ENCODE measurements around the gene SLC4A8.

Gene SLC4A8

DNA sequence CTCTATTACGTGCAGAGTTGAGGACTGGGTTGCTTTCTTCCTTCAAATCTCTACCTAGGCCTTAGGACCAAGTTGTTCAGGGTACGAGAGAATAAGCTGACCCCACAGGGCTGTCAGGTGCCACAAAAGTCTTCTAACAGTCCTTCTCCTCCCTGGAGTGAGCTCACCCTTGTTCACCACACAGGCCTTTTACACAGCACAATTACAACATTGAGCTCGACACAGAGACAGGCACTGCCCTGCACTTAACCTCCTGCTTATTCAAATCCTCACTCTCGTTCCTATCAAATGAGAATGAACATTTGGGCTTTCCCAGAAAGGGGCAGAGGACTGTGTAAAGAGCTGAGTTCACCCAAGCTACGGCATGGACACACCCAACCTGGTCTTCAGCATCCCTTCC is 35.8 kb upstream of the SLC4A8 start:
- H3K36me3 ChIP-seq = no peaks in the 10 kb centered on the region
- no peak overlapping the region for H3K27ac ChIP-seq
- no peak for DNase-seq
- H3K4me3 ChIP-seq (ENCODE audit: low read depth, low read length) = no peak overlapping the region
- H3K27me3 ChIP-seq (ENCODE audit: insufficient read depth, low read depth, severe bottlenecking) = peaks cover 2% of the 10 kb centered on the region
- TF ChIP-seq, protein P1, sequence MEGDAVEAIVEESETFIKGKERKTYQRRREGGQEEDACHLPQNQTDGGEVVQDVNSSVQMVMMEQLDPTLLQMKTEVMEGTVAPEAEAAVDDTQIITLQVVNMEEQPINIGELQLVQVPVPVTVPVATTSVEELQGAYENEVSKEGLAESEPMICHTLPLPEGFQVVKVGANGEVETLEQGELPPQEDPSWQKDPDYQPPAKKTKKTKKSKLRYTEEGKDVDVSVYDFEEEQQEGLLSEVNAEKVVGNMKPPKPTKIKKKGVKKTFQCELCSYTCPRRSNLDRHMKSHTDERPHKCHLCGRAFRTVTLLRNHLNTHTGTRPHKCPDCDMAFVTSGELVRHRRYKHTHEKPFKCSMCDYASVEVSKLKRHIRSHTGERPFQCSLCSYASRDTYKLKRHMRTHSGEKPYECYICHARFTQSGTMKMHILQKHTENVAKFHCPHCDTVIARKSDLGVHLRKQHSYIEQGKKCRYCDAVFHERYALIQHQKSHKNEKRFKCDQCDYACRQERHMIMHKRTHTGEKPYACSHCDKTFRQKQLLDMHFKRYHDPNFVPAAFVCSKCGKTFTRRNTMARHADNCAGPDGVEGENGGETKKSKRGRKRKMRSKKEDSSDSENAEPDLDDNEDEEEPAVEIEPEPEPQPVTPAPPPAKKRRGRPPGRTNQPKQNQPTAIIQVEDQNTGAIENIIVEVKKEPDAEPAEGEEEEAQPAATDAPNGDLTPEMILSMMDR (IDR thresholded peaks at IDR 0.05; ENCODE audit: low read depth, low read length) = no peak
- H3K9me3 ChIP-seq (ENCODE audit: severe bottlenecking) = no peaks in the 10 kb centered on the region

DNA sequence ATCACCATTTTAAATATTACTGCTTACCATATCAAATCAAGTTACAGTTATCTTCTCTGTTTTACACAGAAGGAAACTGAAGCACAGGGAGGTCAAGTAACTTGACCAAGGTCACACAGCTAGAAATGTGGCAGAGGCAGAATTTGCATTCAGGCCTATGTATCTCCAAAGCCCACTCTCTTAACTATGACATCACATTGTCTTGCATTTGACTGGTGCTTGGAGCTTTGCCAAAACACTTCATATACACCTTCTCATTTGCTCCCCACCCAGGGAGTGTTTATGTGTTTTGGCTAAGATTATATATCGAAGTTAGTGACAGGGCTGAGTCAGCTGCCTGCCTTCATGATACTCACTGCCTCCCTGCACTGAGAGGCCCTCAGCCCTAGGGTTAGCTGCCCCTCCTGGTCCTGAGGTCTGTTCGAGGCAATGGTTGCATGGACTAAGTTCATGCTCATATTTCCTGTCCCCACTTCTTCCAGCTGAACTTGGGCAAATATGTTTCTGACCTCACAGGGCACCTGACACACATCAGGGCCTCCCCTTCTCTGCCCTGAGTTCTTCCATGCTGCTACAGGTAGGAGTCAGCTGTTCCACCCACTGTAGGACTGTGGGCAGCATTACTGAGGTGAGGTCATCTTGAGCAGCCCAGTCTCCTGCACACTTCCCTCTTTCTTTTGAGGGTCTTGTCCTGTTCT is 35.2 kb upstream of the SLC4A8 start:
- TF ChIP-seq, protein P1 (IDR thresholded peaks at IDR 0.05; ENCODE audit: low read depth, low read length) = no peak
- Histone ChIP-seq H3K36me3 (no peaks in the 10 kb centered on the region), H3K27me3 (ENCODE audit: insufficient read depth, low read depth, severe bottlenecking) (peaks cover 2% of the 10 kb centered on the region), H3K27ac (no peak overlapping the region), H3K4me3 (ENCODE audit: low read depth, low read length) (no peak overlapping the region), H3K9me3 (ENCODE audit: severe bottlenecking) (no peaks in the 10 kb centered on the region)
- DNase-seq = no peak

DNA sequence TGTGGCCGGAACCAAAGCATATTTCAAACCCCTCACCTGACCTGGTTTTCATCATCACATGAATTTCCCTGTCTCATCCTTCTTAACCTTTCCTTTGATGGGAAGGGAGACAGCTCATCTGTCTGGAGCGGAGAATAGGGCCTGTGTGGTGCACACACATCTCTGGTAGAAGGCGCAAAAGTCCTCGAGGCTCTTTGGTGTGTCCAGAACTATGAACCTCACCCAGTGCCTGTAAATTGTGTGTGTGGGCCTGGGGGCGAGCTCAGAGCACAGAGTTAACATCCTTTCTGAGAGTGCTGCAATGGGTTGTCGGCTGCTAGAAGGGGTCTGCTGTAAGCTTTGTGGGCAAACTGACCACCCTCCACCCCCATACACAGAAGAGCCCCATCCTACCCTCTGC is 34.2 kb upstream of the SLC4A8 start:
- DNase-seq = no peak
- Histone ChIP-seq H3K27me3 (ENCODE audit: insufficient read depth, low read depth, severe bottlenecking) (peaks cover 2% of the 10 kb centered on the region), H3K36me3 (no peaks in the 10 kb centered on the region), H3K9me3 (ENCODE audit: severe bottlenecking) (no peaks in the 10 kb centered on the region), H3K27ac (no peak overlapping the region), H3K4me3 (ENCODE audit: low read depth, low read length) (no peak overlapping the region)
- TF ChIP-seq, protein P1 (IDR thresholded peaks at IDR 0.05; ENCODE audit: low read depth, low read length) = no peak

DNA sequence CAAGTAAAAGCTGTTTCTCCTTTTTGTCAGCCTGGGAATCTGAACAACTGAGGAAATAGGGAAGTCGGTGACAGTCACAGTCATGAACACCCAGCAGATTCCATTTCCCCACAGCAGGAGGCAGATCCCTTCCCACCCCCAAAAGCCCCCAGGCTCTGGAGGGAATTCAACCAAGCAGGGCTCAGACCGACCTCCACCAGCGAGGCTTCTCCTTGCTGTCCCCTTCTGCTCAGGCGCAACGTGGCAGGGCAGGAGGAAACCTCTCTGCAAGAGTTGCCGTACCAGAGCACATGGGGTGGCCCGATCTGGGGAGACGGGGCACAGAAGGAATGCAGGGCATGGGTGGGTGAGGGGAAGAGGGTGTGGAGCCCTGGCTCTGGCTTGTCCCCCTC is 33.7 kb upstream of the SLC4A8 start:
- Histone ChIP-seq H3K27me3 (ENCODE audit: insufficient read depth, low read depth, severe bottlenecking) (peaks cover 2% of the 10 kb centered on the region), H3K4me3 (ENCODE audit: low read depth, low read length) (peak overlapping the region; percentile 74), H3K27ac (no peak overlapping the region), H3K36me3 (no peaks in the 10 kb centered on the region), H3K9me3 (ENCODE audit: severe bottlenecking) (no peaks in the 10 kb centered on the region)
- TF ChIP-seq, protein P1 (IDR thresholded peaks at IDR 0.05; ENCODE audit: low read depth, low read length) = no peak
- DNase-seq = peak; percentile 21

DNA sequence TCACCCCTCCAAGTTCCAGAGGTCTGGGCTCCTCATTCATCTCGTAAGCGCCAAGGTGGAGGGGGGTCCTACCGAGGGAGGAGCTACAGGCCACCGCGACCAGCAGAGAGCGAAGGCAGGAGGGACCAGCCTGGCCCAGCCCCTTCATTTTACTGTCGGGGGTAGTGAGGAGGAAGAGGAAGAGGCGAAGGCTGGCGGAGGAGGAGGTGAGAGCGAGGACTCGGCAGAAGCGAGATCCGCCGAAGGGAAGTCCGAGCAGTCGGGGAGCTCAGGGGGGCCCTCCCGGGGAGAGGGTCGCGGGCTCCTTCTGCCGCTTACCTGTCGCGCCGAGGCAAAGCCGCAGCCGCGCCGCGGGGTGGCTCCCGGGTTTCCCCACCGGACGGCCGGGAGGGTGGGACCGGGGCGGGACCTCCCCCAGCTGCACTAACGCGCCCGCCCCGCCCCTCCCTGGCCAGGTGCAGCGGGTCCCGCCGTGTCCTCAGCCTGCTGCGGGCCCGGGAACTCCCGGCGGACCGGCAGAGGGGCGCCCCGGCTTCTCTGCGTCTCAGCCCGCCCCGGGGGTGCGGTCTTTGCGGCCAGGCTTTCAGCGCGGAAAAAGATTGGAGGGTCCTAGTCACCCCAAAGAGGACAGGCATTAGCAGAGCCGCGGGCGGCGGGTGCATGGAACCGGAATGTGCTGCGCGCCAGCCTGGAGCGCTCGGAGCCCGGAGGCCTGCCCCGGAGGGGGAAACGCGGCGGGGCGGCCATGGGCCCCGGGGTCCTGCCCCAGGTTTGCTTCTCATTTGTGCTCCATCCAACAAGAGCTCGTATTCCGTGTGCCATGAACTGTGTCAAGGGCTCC is 33.1 kb upstream of the SLC4A8 start, which contains the start of gene GALNT6:
TSS of gene GALNT6 (minus strand) at position 124 of the 841 bp plus-strand sequence. CDS start 11,625 bp downstream, outside the sequence.
- H3K36me3 ChIP-seq = no peaks in the 10 kb centered on the region
- H3K9me3 ChIP-seq (ENCODE audit: severe bottlenecking) = no peaks in the 10 kb centered on the region
- H3K27ac ChIP-seq = no peak within 1 kb of the TSS
- TF ChIP-seq, protein P1 (IDR thresholded peaks at IDR 0.05; ENCODE audit: low read depth, low read length) = no peak
- peak within 1 kb of the TSS; percentile 74 for H3K4me3 ChIP-seq (ENCODE audit: low read depth, low read length)
- H3K27me3 ChIP-seq (ENCODE audit: insufficient read depth, low read depth, severe bottlenecking) = peaks cover 2% of the 10 kb centered on the region
- DNase-seq = peak; percentile 55
